DMS153 treated with DMSO at 0.1 percent for 48 hours (cell line): Measurements from ENCODE around the gene PDE10A.

Experiments used
- DNase-seq: peaks from one replicate; lab custom pipeline; 2025; ENCODE audit not compliant: unreplicated experiment; lab: John Stamatoyannopoulos, UW

The PDE10A gene

GRCh38 chr6:165300422-165300936 is 362.6 kb downstream of the PDE10A start:
- DNase-seq: no peak

- DNase-seq: no peak
Measured at GRCh38 chr6:165298875-165299274, 364.2 kb downstream of the PDE10A start.

- no peak for DNase-seq
Measured at GRCh38 chr6:165298402-165298801, 364.6 kb downstream of the PDE10A start.

GRCh38 chr6:165292657-165293056 is 370.4 kb downstream of the PDE10A start:
- DNase-seq: no peak
